K562 (cell line): ENCODE results near the gene ST6GAL1. TPM values are rescaled to one million over a fixed set of nuclear protein-coding genes. Genes with fewer than 3 reads are reported as not detected.

ENCODE experiments used
- ATAC-seq: fragments of 200-7000 bp; cut with Tn5 transposase; 3 replicates; pipeline ENCODE4 v1.9.1; 2020; ENCODE audit warnings: moderate library complexity
- BruUV-seq: library from RNA; stranded (reverse); fragments of 400-500 nt; replicated peaks from 2 replicates; lab custom pipeline; 2021; lab: Mats Ljungman, UMichigan
- CTCF ChIA-PET: fragments of 300-600 bp; formaldehyde crosslinking; extraction: SDS; loops from one replicate; lab custom pipeline; 2021; ENCODE audit warnings: low intra/inter-chr PET ratio; lab: Yijun Ruan, JAX
- POLR2A ChIA-PET: fragments of 300-600, 350-650 bp; sonication (Branson Sonifier 250); formaldehyde crosslinking; extraction: SDS; loops from one replicate; lab custom pipeline; 2021; ENCODE audit warnings: antibody characterized with exemption, inconsistent platforms; lab: Yijun Ruan, JAX
- DNase-seq, 4 experiments: peaks; one replicate each; pipeline versions ENCODE4 v3.0.0 to v3.0.0-alpha.2; 2011 to 2018; ENCODE audit warnings: low spot score in 3 of 4, mixed read lengths in 3 of 4; ENCODE audit errors: extremely low read depth in 1 of 4
- FAIRE-seq: peaks from 2 replicates; lab custom pipeline; 2011; peaks lifted over from hg19 to GRCh38; lab: Jason Lieb, UNC
- H2AFZ ChIP-seq: 2 replicates; pipeline ENCODE4 v1.6.0; 2011; ENCODE audit warnings: low read depth, low read length, control low read depth, inconsistent platforms
- H3K27ac ChIP-seq: fragments of 200-600 bp; 3 replicates; pipeline ENCODE4 v1.8.0; 2011; ENCODE audit warnings: low read depth, mild to moderate bottlenecking, control low read depth, inconsistent platforms, low read length, moderate library complexity, mixed read lengths; ENCODE audit errors: extremely low read depth
- H3K27me3 ChIP-seq, 2 experiments: fragments of 300-600 bp in 1 of 2; 2 replicates in 1 of 2; 3 replicates in 1 of 2; pipeline versions ENCODE4 v1.6.0 to v1.8.0; 2011; ENCODE audit warnings: inconsistent platforms in 2 of 2, low read length in 2 of 2, mild to moderate bottlenecking in 1 of 2, mixed read lengths in 1 of 2, moderate library complexity in 1 of 2; ENCODE audit not compliant: control insufficient read depth in 2 of 2, insufficient read depth in 2 of 2
- H3K36me3 ChIP-seq: fragments of 300-600 bp; 3 replicates; pipeline ENCODE4 v1.8.0; 2011; ENCODE audit warnings: mild to moderate bottlenecking, low read length, inconsistent platforms; ENCODE audit not compliant: control insufficient read depth, insufficient read depth
- H3K4me1 ChIP-seq, 2 experiments: fragments of 200-600 bp in 1 of 2; replicated peaks in 1 of 2; 2 replicates in 1 of 2; 3 replicates in 1 of 2; pipeline versions ENCODE4 v1.5.1 to v1.8.0; 2011; ENCODE audit warnings: inconsistent platforms in 2 of 2, low read length in 2 of 2, mild to moderate bottlenecking in 1 of 2, mixed read lengths in 1 of 2, moderate library complexity in 1 of 2; ENCODE audit not compliant: control insufficient read depth in 2 of 2, insufficient read depth in 2 of 2
- H3K4me2 ChIP-seq: 2 replicates; pipeline ENCODE4 v1.6.1; 2011; ENCODE audit warnings: low read length, control low read depth, inconsistent platforms, mixed read lengths; ENCODE audit not compliant: insufficient read depth
- H3K4me3 ChIP-seq: fragments of 200-600 bp; sonication (generic), shearing (Covaris generic); 2 replicates; pipeline ENCODE4 v1.5.1; 2016; ENCODE audit warnings: control low read depth, inconsistent platforms
- H3K79me2 ChIP-seq: fragments of 200-600 bp; 3 replicates; pipeline ENCODE4 v1.8.0; 2011; ENCODE audit warnings: low read length, inconsistent platforms; ENCODE audit not compliant: control insufficient read depth, insufficient read depth
- H3K9ac ChIP-seq, 2 experiments: 2 replicates each; pipeline versions ENCODE4 v1.6.0 to v1.6.1; 2011; ENCODE audit warnings: low read depth in 2 of 2, low read length in 2 of 2, control low read depth in 1 of 2, inconsistent platforms in 1 of 2, mild to moderate bottlenecking in 1 of 2, mixed read lengths in 1 of 2; ENCODE audit not compliant: insufficient read depth in 1 of 2
- H3K9me1 ChIP-seq: one replicate; pipeline ENCODE4 v1.6.0; 2011; ENCODE audit warnings: inconsistent platforms, mild to moderate bottlenecking, low read length, moderate library complexity; ENCODE audit not compliant: control insufficient read depth, insufficient read depth
- H3K9me3 ChIP-seq: replicated peaks from 2 replicates; pipeline ENCODE4 v1.5.1; 2011; ENCODE audit warnings: low read depth, low read length, inconsistent platforms; ENCODE audit not compliant: control insufficient read depth, insufficient read depth
- H4K20me1 ChIP-seq: replicated peaks from 2 replicates; pipeline ENCODE4 v1.6.1; 2011; ENCODE audit warnings: low read length, inconsistent platforms, mixed read lengths; ENCODE audit not compliant: control insufficient read depth, insufficient read depth
- ILK ChIP-seq: fragments of 450-650 bp; IDR thresholded peaks from 2 replicates; pipeline ENCODE4 v1.6.1; 2016; ENCODE audit warnings: missing genetic modification characterization, low read depth, mild to moderate bottlenecking, missing compliant biosample characterization, moderate library complexity, borderline replicate concordance
- WGBS: fragments of 100-300 bp; shearing (Covaris generic); methylation state at CpG from one replicate; pipeline ENCODE4 v1.1.6; 2016; ENCODE audit warnings: low coverage, mixed read lengths; ENCODE audit not compliant: insufficient coverage; ENCODE audit errors: missing lambda C conversion rate; 5-methylcytosine and 5-hydroxymethylcytosine counted together
- in situ Hi-C: fragments of 300-500 bp; cut with MboI; formaldehyde crosslinking; loops from 4 replicates; pipeline ENCODE4 v1.15.0; 2018; ENCODE audit warnings: inconsistent platforms, mixed read lengths
- intact Hi-C: fragments of 100-400 bp; cut with micrococcal nuclease; formaldehyde crosslinking; loops from 2 replicates; pipeline ENCODE4 v1.14.2; 2022
- polyA plus RNA-seq, 8 experiments: library from polyadenylated mRNA; depleted of rRNA in 4 of 8; stranded (reverse) in 5 of 8; unstranded in 3 of 8; fragments of >200 nt; fragmentation: Nextera tagmentation in 2 of 8; fragmentation: Illumina TruSeq in 1 of 8; extraction: Ambion mirVana in 2 of 8; extraction: Trizol in 1 of 8; gene quantifications; 2 replicates each; pipeline versions ENCODE4 v1.2.1 to v1.2.3, GENCODE V29; 2011 to 2014; ENCODE audit warnings: inconsistent platforms in 1 of 8, missing spikeins in 1 of 8
- total RNA-seq, 7 experiments: library from RNA; depleted of rRNA in 6 of 7; stranded (reverse); fragments of >200 nt in 6 of 7; fragmentation: Illumina TruSeq in 2 of 7; extraction: Trizol in 2 of 7; gene quantifications; 2 replicates each; pipeline versions ENCODE4 v1.2.1 to v1.2.3, GENCODE V29; 2011 to 2021; ENCODE audit warnings: low replicate concordance in 1 of 7
- TF ChIP-seq, protein P1 (sequence below), 2 experiments: fragments of 450-650 bp in 1 of 2; sonication (generic) in 1 of 2; formaldehyde crosslinking in 1 of 2; IDR thresholded peaks in 1 of 2; conservative IDR thresholded peaks in 1 of 2; 2 replicates each; pipeline versions ENCODE4 v1.6.1 to v1.8.1; 2016 to 2023; ENCODE audit warnings: mild to moderate bottlenecking in 2 of 2, moderate library complexity in 2 of 2, inconsistent platforms in 1 of 2, missing genetic modification reagents in 1 of 2

Gene ST6GAL1
- total and polyA plus RNA-seq, 9 of the 15 experiments (the other 6 are each of a cell fraction or from before 2014, with no cell fraction given), result 31.9 to 145 (median 71.0) TPM

DNA sequence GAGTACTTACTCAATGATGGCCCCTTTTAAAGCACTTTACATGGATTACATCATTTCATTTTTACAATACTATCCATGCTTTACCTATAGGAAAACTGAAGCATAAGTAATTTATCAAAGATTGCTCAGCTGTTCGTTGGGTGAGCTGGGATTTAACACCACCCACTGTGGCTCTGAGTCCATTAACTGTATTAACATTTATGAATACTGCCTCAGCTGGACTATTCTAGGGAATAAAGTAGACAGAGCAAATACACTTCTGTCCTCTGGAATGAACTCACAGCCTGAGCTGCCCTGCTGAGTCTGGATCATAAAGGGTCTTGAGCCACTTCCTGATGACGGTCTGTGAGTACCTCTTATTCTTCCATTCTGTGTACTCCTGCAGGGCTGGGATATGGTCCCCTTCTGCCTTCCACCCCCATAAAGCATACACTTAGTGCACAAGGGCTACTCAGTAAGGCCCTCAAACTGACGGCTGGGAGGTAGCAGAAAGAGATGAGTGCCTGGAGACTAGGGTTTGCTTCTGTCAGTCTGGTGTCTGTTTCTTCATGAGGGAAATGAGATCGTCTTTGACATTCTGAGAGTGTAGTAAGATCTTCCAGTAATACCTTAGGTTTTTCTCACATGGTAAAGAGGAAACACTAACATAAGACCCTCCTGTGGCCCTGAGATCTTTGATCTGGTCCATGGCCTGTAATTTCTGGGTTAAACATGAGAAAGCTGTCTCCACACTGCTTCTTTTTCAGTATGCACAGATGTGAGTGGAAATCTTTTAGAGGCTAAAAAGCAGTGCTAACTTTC, 12.6 kb upstream of the ST6GAL1 start:
- ATAC-seq (peak; percentile 23), DNase-seq (no peak)
- Histone ChIP-seq H2AFZ (peak overlapping the region; percentile 72), H3K27ac (no peak overlapping the region), H3K9ac (no peak overlapping the region; a peak in 1 of 4 replicates), H3K4me2 (no peak overlapping the region)
- POLR2A ChIA-PET, result interaction anchor here (1.0 to 1.3 kb wide), 2 partner anchors 11 to 60 kb away, joined by 3 read pairs; no protein-coding TSS in a partner anchor
- 56% methylated on average over 4 of the region's 4 CpGs for whole genome bisulfite sequencing
- TF ChIP-seq, protein P1, sequence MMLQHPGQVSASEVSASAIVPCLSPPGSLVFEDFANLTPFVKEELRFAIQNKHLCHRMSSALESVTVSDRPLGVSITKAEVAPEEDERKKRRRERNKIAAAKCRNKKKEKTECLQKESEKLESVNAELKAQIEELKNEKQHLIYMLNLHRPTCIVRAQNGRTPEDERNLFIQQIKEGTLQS (IDR thresholded peaks at IDR 0.05), result peak; percentile 24; the same call in 1 of the 2 replicates
- TF ChIP-seq, protein P1 (CRISPR knock-in tag; conservative IDR thresholded peaks at IDR 0.05), result no peak
- no peak for TF ChIP-seq ILK (tag)
- TF ChIP-seq, all 486 proteins: peak for 1
- intact Hi-C loops, result no loop called here
- Histone ChIP-seq H3K79me2 (no peaks in the 10 kb centered on the region), H3K27me3 (no peaks in the 10 kb centered on the region), H3K9me3 (no peaks in the 10 kb centered on the region), H3K4me3 (no peak overlapping the region), H3K4me1 (peaks cover 14 to 39% of the 10 kb centered on the region in 2 experiments; a peak in 4 of 5 replicates), H3K9me1 (no peaks in the 10 kb centered on the region), H4K20me1 (no peaks in the 10 kb centered on the region), H3K36me3 (no peaks in the 10 kb centered on the region)
- no TSS peak for BruUV-seq
- in situ Hi-C loops, result no loop called here
- peak; percentile 46 for FAIRE-seq
- CTCF ChIA-PET, result no interaction called here
